Vagina (tissue), 2 donors: ENCODE results near the gene SKAP1. TPM values are rescaled to one million over a fixed set of nuclear protein-coding genes. Genes with fewer than 3 reads are reported as not detected.

Source experiments
- DNase-seq, 2 donors: peaks; one replicate each; pipeline ENCODE4 v3.0.0-alpha.2; 2017; ENCODE audit errors: extremely low spot score in 2 of 2
- H3K27ac ChIP-seq: fragments of 200-600 bp; sonication (generic); one replicate; pipeline ENCODE4 v1.5.1; 2019
- H3K27me3 ChIP-seq: fragments of 200-600 bp; sonication (generic); one replicate; pipeline ENCODE4 v1.5.1; 2019
- H3K36me3 ChIP-seq, 2 donors: fragments of 200-600 bp; sonication (generic); one replicate each; pipeline ENCODE4 v1.5.1; 2017 to 2019
- H3K4me1 ChIP-seq: fragments of 200-600 bp; sonication (generic); one replicate; pipeline ENCODE4 v1.5.1; 2019
- H3K4me3 ChIP-seq, 2 donors: fragments of 200-600 bp; sonication (generic); 1 replicate in 1 of 2; 2 replicates in 1 of 2; pipeline ENCODE4 v1.5.1; 2016 to 2019
- H3K9me3 ChIP-seq: fragments of 200-600 bp; sonication (generic); one replicate; pipeline ENCODE4 v1.5.1; 2019
- POLR2A ChIP-seq, 2 donors: fragments of 450-650 bp; IDR thresholded peaks; one replicate each; pipeline ENCODE4 v1.6.1; 2017; ENCODE audit warnings: antibody characterized with exemption in 2 of 2, mild to moderate bottlenecking in 2 of 2, moderate library complexity in 2 of 2
- POLR2AphosphoS5 ChIP-seq, 2 donors: sonication (generic); formaldehyde crosslinking; IDR thresholded peaks; one replicate each; pipeline ENCODE4 v1.9.0; 2017; ENCODE audit warnings: antibody characterized with exemption in 2 of 2, mild to moderate bottlenecking in 2 of 2, low read depth in 1 of 2; ENCODE audit not compliant: insufficient read depth in 1 of 2
- intact Hi-C: fragments of 100-400 bp; cut with DNase I; formaldehyde crosslinking; loops from one replicate; pipeline ENCODE4 v1.15.1; 2023
- total RNA-seq: library from RNA; depleted of rRNA; stranded (reverse); fragments of >200 nt; gene quantifications from one replicate; pipeline ENCODE4 v1.2.3, GENCODE V29; 2016
- TF ChIP-seq, protein P1 (sequence below), 3 experiments: fragments of 450-650 bp in 2 of 3; fragments of 200-600 bp in 1 of 3; sonication (generic) in 1 of 3; IDR thresholded peaks; one replicate each; pipeline ENCODE4 v1.5.1; 2017 to 2019; ENCODE audit warnings: antibody characterized with exemption in 3 of 3, mild to moderate bottlenecking in 2 of 3, moderate library complexity in 2 of 3

The SKAP1 gene
- total RNA-seq, 1 donor from 2014 or later = 5.6 TPM

DNA sequence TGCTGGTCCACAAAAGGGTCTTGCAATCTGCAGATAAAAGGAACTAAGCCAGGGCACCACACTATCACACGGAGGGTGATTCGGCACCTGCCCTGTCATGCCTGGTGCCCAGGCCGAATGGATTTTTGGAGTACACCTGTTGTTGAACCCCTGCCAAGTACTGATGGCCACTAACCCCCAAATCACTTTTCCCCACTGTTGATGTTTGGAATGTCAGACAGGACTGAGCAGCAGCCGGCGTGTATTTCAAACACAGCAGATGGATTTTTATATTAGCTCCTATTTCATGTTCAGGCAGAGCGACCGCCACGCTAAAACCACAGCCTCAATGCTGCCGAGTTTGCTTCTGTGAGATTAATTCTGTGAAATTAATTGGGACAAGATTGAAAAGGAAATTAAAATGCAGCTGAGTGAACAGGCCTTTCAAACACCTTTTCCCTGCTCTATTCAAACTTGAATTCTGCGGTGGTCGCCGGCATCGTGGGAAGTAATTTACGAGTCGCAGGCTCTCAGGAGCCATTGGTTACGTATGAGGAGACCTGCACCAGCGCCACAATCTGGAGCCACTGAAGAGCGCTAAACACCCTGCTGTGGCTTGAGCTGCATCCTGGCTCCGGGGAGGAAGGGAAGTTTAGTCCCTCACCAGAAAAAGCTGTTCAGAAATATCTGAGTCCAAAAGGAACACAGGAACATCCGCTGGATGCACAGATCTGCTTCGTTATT, 274.0 kb downstream of the SKAP1 start:
- Histone ChIP-seq H3K4me1 (no peaks in the 10 kb centered on the region), H3K27ac (no peak overlapping the region), H3K36me3 (no peaks in the 10 kb centered on the region), H3K27me3 (no peaks in the 10 kb centered on the region), H3K9me3 (no peaks in the 10 kb centered on the region), H3K4me3 (no peak overlapping the region)
- no peak for DNase-seq
- intact Hi-C loops = no loop called here
- no peak for TF ChIP-seq POLR2AphosphoS5 (IDR thresholded peaks at IDR 0.05; ENCODE audit: insufficient read depth in 1 of 2, low read depth in 1 of 2)
- TF ChIP-seq POLR2A (IDR thresholded peaks at IDR 0.05) = no peak
- TF ChIP-seq, protein P1, sequence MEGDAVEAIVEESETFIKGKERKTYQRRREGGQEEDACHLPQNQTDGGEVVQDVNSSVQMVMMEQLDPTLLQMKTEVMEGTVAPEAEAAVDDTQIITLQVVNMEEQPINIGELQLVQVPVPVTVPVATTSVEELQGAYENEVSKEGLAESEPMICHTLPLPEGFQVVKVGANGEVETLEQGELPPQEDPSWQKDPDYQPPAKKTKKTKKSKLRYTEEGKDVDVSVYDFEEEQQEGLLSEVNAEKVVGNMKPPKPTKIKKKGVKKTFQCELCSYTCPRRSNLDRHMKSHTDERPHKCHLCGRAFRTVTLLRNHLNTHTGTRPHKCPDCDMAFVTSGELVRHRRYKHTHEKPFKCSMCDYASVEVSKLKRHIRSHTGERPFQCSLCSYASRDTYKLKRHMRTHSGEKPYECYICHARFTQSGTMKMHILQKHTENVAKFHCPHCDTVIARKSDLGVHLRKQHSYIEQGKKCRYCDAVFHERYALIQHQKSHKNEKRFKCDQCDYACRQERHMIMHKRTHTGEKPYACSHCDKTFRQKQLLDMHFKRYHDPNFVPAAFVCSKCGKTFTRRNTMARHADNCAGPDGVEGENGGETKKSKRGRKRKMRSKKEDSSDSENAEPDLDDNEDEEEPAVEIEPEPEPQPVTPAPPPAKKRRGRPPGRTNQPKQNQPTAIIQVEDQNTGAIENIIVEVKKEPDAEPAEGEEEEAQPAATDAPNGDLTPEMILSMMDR (IDR thresholded peaks at IDR 0.05) = no peak

DNA sequence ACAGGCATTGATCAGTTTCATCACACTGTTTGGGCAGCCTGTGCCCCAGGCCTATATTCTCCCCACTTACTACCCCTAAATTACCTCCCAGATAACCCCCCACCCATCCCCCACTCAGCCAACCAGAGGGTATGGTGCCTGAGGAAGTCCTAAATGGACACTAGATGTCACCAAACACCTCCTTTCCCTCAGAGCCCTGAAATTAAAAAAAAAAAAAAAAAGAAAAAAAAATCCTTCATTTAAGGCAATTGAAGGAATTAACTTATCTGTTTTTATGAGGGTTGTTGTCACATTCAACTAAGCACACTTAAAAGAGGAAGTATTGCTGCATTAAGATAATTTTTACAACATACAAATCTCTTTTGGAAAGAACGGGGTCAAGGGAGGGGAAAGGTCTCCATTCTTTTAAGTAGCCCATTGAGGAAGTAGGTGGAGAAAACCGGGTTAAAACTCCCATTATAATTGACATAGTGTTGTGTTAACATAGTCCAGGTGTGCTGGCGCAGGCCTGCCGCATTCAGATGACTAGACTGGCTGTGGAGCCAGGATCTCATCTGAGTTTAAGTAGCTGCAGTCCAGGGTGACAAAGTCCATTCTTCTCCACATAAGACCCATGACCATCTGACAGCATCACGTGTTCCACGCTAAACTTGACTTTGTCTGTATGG, 276.2 kb downstream of the SKAP1 start:
- no peak overlapping the region for H3K27ac ChIP-seq
- H3K36me3 ChIP-seq = no peaks in the 10 kb centered on the region
- H3K27me3 ChIP-seq = no peaks in the 10 kb centered on the region
- H3K4me3 ChIP-seq = no peak overlapping the region
- no peak for TF ChIP-seq POLR2AphosphoS5 (IDR thresholded peaks at IDR 0.05; ENCODE audit: insufficient read depth in 1 of 2, low read depth in 1 of 2)
- TF ChIP-seq, protein P1 (IDR thresholded peaks at IDR 0.05) = no peak
- TF ChIP-seq POLR2A (IDR thresholded peaks at IDR 0.05) = no peak
- intact Hi-C loops = no loop called here
- no peaks in the 10 kb centered on the region for H3K9me3 ChIP-seq
- no peak for DNase-seq
- H3K4me1 ChIP-seq = no peaks in the 10 kb centered on the region

DNA sequence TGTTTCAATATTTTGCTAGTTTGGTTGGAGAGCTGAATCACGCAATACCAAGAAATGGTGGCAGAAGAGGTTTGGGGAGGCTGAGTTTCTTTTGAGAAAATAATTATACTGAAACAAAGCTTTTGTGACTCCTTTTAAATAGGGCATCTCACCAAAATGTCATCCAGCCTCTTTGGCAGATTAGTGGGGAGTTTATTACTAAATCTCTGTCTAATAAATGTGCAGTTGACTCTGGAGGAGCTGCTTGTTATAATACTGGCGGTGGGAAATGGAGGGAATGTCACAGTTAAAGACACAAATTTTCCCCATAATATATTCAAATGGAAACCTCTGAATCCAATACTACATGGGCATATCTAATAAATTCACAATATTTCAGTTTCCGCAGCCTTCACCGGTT, 277.7 kb downstream of the SKAP1 start:
- intact Hi-C loops = no loop called here
- no peak for TF ChIP-seq POLR2A (IDR thresholded peaks at IDR 0.05)
- TF ChIP-seq, protein P1 (IDR thresholded peaks at IDR 0.05) = no peak
- TF ChIP-seq POLR2AphosphoS5 (IDR thresholded peaks at IDR 0.05; ENCODE audit: insufficient read depth in 1 of 2, low read depth in 1 of 2) = no peak
- no peaks in the 10 kb centered on the region for H3K36me3 ChIP-seq
- no peak for DNase-seq
- no peaks in the 10 kb centered on the region for H3K9me3 ChIP-seq
- H3K4me1 ChIP-seq = no peaks in the 10 kb centered on the region
- H3K27ac ChIP-seq = no peak overlapping the region
- H3K27me3 ChIP-seq = no peaks in the 10 kb centered on the region
- H3K4me3 ChIP-seq = no peak overlapping the region

DNA sequence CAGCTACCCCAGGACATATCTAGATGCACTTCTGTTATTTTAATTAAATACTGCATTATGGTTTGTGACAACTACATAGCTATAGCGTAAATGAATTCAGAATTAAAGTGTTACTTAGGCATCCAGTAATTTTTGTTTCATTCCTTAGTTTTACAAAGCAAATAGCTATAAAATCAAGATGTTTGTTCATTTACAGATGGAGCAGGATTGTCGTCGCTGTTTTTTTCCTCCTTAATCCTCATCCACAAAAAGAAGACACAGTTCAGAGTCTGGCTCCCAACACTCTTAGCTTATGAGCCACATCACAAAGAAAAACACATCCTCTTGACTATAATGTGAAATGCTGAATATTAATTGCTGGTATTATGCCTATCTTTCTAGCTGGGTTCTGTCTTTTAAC, 278.8 kb downstream of the SKAP1 start:
- DNase-seq = no peak
- H3K36me3 ChIP-seq = no peaks in the 10 kb centered on the region
- TF ChIP-seq POLR2AphosphoS5 (IDR thresholded peaks at IDR 0.05; ENCODE audit: insufficient read depth in 1 of 2, low read depth in 1 of 2) = no peak
- no peaks in the 10 kb centered on the region for H3K4me1 ChIP-seq
- no peak overlapping the region for H3K4me3 ChIP-seq
- no peak overlapping the region for H3K27ac ChIP-seq
- no peaks in the 10 kb centered on the region for H3K9me3 ChIP-seq
- intact Hi-C loops = no loop called here
- H3K27me3 ChIP-seq = no peaks in the 10 kb centered on the region

DNA sequence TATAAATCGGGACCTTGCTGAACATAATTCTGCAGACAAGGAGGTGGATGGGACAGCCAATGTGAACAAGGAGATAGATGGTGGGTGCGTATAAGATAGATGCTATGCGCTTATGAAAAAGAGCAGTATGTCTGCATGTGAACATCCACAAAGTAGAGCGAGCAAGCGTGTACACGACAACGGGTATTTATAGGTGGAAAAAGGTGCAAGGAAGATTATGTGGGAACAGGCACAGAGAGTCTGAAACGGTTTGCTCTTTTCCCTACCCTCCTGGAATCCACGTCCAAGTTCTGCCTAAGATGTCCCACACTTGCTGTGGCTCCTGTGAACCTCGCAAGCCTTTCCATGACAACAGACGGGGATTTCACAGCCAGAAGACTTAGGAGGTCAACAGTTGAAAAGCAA, 279.4 kb downstream of the SKAP1 start:
- Histone ChIP-seq H3K27ac (no peak overlapping the region), H3K27me3 (no peaks in the 10 kb centered on the region), H3K9me3 (no peaks in the 10 kb centered on the region), H3K4me1 (no peaks in the 10 kb centered on the region), H3K36me3 (no peaks in the 10 kb centered on the region), H3K4me3 (no peak overlapping the region)
- DNase-seq = no peak
- TF ChIP-seq POLR2AphosphoS5 (IDR thresholded peaks at IDR 0.05; ENCODE audit: insufficient read depth in 1 of 2, low read depth in 1 of 2) (no peak), POLR2A (IDR thresholded peaks at IDR 0.05) (no peak)
- TF ChIP-seq, protein P1 (IDR thresholded peaks at IDR 0.05) = no peak
- intact Hi-C loops = no loop called here
